Endothelial cell of umbilical vein (primary cell): ENCODE data around the gene WNT9A. TPM values are rescaled to one million over a fixed set of nuclear protein-coding genes. Genes with fewer than 3 reads are reported as not detected.

Source experiments
- BruUV-seq: library from RNA; stranded (reverse); fragments of 400-500 nt; replicated peaks from 2 replicates; lab custom pipeline; 2021; lab: Mats Ljungman, UMichigan
- CTCF ChIA-PET: fragments of 300-600, 350-600 bp; sonication (Branson Sonifier 250); formaldehyde crosslinking; loops from one replicate; lab custom pipeline; 2021; ENCODE audit warnings: antibody characterized with exemption, inconsistent platforms; lab: Charles Lee
- POLR2A ChIA-PET: fragments of 300-600, 350-600 bp; sonication (Branson Sonifier 250); formaldehyde crosslinking; loops from one replicate; lab custom pipeline; 2021; ENCODE audit warnings: antibody characterized with exemption, inconsistent platforms; lab: Charles Lee
- DNase-seq: peaks from one replicate; pipeline ENCODE4 v3.0.0-alpha.2; 2011; ENCODE audit warnings: low read depth, low spot score
- FAIRE-seq: peaks from 2 replicates; lab custom pipeline; 2011; peaks lifted over from hg19 to GRCh38; lab: Jason Lieb, UNC
- H2AFZ ChIP-seq: 2 replicates; pipeline ENCODE4 v1.6.0; 2012; ENCODE audit warnings: low read depth, low read length, control low read depth, inconsistent platforms
- H3K27ac ChIP-seq: 2 replicates; pipeline ENCODE4 v1.5.1; 2011; ENCODE audit warnings: low read depth, mild to moderate bottlenecking, control low read depth, low read length, moderate library complexity; ENCODE audit not compliant: insufficient read depth
- H3K27me3 ChIP-seq, 2 experiments: 2 replicates each; pipeline versions ENCODE4 v1.6.0 to v1.6.1; 2011; ENCODE audit warnings: low read length in 2 of 2, mixed read lengths in 1 of 2; ENCODE audit not compliant: control insufficient read depth in 2 of 2, insufficient read depth in 2 of 2
- H3K36me3 ChIP-seq, 2 experiments: 2 replicates in 1 of 2; 3 replicates in 1 of 2; pipeline ENCODE4 v1.5.1; 2011; ENCODE audit warnings: low read length in 2 of 2, mild to moderate bottlenecking in 1 of 2, moderate library complexity in 1 of 2; ENCODE audit not compliant: control insufficient read depth in 2 of 2, insufficient read depth in 2 of 2; ENCODE audit errors: extremely low read depth in 1 of 2
- H3K4me1 ChIP-seq: 3 replicates; pipeline ENCODE4 v1.5.1; 2011; ENCODE audit warnings: mild to moderate bottlenecking, low read length; ENCODE audit not compliant: control insufficient read depth, insufficient read depth; ENCODE audit errors: extremely low read depth
- H3K4me2 ChIP-seq: 2 replicates; pipeline ENCODE4 v1.6.1; 2011; ENCODE audit warnings: low read length, control low read depth, mixed read lengths; ENCODE audit not compliant: insufficient read depth
- H3K4me3 ChIP-seq, 3 experiments: fragments of 200-600 bp in 1 of 3; sonication (generic), shearing (Covaris generic) in 1 of 3; replicated peaks in 1 of 3; 2 replicates each; pipeline ENCODE4 v1.5.1; 2011 to 2016; ENCODE audit warnings: control low read depth in 3 of 3, low read length in 3 of 3, mild to moderate bottlenecking in 2 of 3, inconsistent platforms in 1 of 3, low read depth in 1 of 3, moderate library complexity in 1 of 3; ENCODE audit not compliant: insufficient read depth in 1 of 3
- H3K79me2 ChIP-seq: 2 replicates; pipeline ENCODE4 v1.6.0; 2012; ENCODE audit warnings: low read length, inconsistent platforms; ENCODE audit not compliant: control insufficient read depth, insufficient read depth
- H3K9ac ChIP-seq: replicated peaks from 2 replicates; pipeline ENCODE3; 2011; ENCODE audit warnings: low read length, control low read depth; ENCODE audit not compliant: insufficient read depth; ENCODE audit errors: extremely low read depth
- H3K9me1 ChIP-seq: replicated peaks from 3 replicates; pipeline ENCODE4 v1.6.0; 2011; ENCODE audit warnings: mild to moderate bottlenecking, low read length; ENCODE audit not compliant: control insufficient read depth, insufficient read depth; ENCODE audit errors: extremely low read depth
- H3K9me3 ChIP-seq: replicated peaks from 2 replicates; pipeline ENCODE4 v1.5.1; 2012; ENCODE audit warnings: low read length, inconsistent platforms; ENCODE audit not compliant: control insufficient read depth, insufficient read depth
- H4K20me1 ChIP-seq: replicated peaks from 2 replicates; pipeline ENCODE3; 2011; ENCODE audit warnings: mild to moderate bottlenecking, low read length; ENCODE audit not compliant: control insufficient read depth, insufficient read depth; ENCODE audit errors: extremely low read depth
- CTCF ChIP-seq, 2 donors: IDR thresholded peaks; 1 replicate in 1 of 2; 2 replicates in 1 of 2; pipeline ENCODE4 v1.5.1; 2011; ENCODE audit warnings: low read length in 2 of 2, mild to moderate bottlenecking in 2 of 2, moderate library complexity in 2 of 2, control low read depth in 1 of 2, inconsistent platforms in 1 of 2, low read depth in 1 of 2; ENCODE audit not compliant: insufficient read depth in 1 of 2; ENCODE audit errors: extremely low read depth in 1 of 2
- EZH2 ChIP-seq: IDR thresholded peaks from 2 replicates; pipeline ENCODE4 v1.6.1; 2012; ENCODE audit warnings: borderline replicate concordance, low read depth, mild to moderate bottlenecking, moderate library complexity, low read length, inconsistent platforms; ENCODE audit not compliant: severe bottlenecking
- FOS ChIP-seq: IDR thresholded peaks from 2 replicates; pipeline ENCODE4 v1.6.1; 2011; ENCODE audit warnings: mild to moderate bottlenecking, low read length, moderate library complexity, borderline replicate concordance; ENCODE audit not compliant: insufficient read depth
- GATA2 ChIP-seq: IDR thresholded peaks from 2 replicates; pipeline ENCODE4 v1.7.0; 2011; ENCODE audit warnings: low read depth, mild to moderate bottlenecking, moderate library complexity, mixed read lengths, low read length; ENCODE audit not compliant: insufficient read length, insufficient read depth
- JUN ChIP-seq: IDR thresholded peaks from 2 replicates; pipeline ENCODE4 v1.6.1; 2011; ENCODE audit warnings: borderline replicate concordance, low read depth; ENCODE audit not compliant: insufficient read length, insufficient read depth
- MAX ChIP-seq: IDR thresholded peaks from 2 replicates; pipeline ENCODE4 v1.6.1; 2011; ENCODE audit not compliant: insufficient read depth, insufficient read length
- MYC ChIP-seq: IDR thresholded peaks from one replicate; pipeline ENCODE4 v1.6.1; 2011; ENCODE audit warnings: mild to moderate bottlenecking, low read depth, low read length
- POLR2A ChIP-seq: IDR thresholded peaks from 2 replicates; pipeline ENCODE4 v1.6.1; 2012; ENCODE audit warnings: low read depth, mild to moderate bottlenecking, control low read depth, low read length
- POLR2AphosphoS5 ChIP-seq: IDR thresholded peaks from 2 replicates; pipeline ENCODE4 v1.6.1; 2012; ENCODE audit warnings: low read depth, mild to moderate bottlenecking, control low read depth, low read length, moderate library complexity; ENCODE audit not compliant: insufficient read depth
- dilution Hi-C: fragments of 300-500 bp; cut with MboI; formaldehyde crosslinking; loops from one replicate; pipeline ENCODE4 v1.15.0; 2019; ENCODE audit warnings: low sequenced_read_pairs; ENCODE audit not compliant: extremely low pct_ligation_motif_present
- intact Hi-C: fragments of 100-400 bp; cut with micrococcal nuclease; formaldehyde crosslinking; loops from one replicate; pipeline ENCODE4 v1.10.0; 2022
- polyA plus RNA-seq, 4 experiments: library from polyadenylated mRNA; depleted of rRNA in 3 of 4; stranded (reverse) in 3 of 4; unstranded in 1 of 4; fragments of >200 nt; gene quantifications; 2 replicates each; pipeline versions ENCODE4 v1.2.1 to v1.2.3, GENCODE V29; 2011 to 2012; ENCODE audit warnings: missing spikeins in 1 of 4
- total RNA-seq: library from RNA; stranded (reverse); gene quantifications from 2 replicates; pipeline ENCODE4 v1.2.3, GENCODE V29; 2021

WNT9A gene
- total and polyA plus RNA-seq, 2 donors (not counting 3 experiments of a cell fraction or from before 2014, with no cell fraction given), result 5.4 to 6.2 TPM

GRCh38 chr1:227947386-227947675 lies 401 bp downstream of the WNT9A start:
- no TSS peak for BruUV-seq
- Histone ChIP-seq H3K36me3 (no peaks in the 10 kb centered on the region), H3K4me3 (peak overlapping the region in 2 of 3 experiments; percentile 44 to 63), H3K4me1 (peaks cover 16% of the 10 kb centered on the region), H2AFZ (peak overlapping the region; percentile 59), H3K79me2 (no peaks in the 10 kb centered on the region), H3K9ac (peak overlapping the region; percentile 27), H4K20me1 (no peaks in the 10 kb centered on the region), H3K9me3 (no peaks in the 10 kb centered on the region), H3K27me3 (peaks cover 3 to 5% of the 10 kb centered on the region in 2 experiments), H3K4me2 (peak overlapping the region; percentile 59), H3K9me1 (no peaks in the 10 kb centered on the region), H3K27ac (no peak overlapping the region)
- POLR2A ChIA-PET, result no interaction called here
- FAIRE-seq (no peak), DNase-seq (peak; percentile 39)
- dilution Hi-C loops (no loop called here), intact Hi-C loops (loop anchor here (2.0 to 5.0 kb wide), 2 partner anchors 60 to 135 kb away; partner anchors contain the start of gene ARF1)
- CTCF ChIA-PET, result interaction anchor here (1.3 to 2.5 kb wide), 8 partner anchors 20 to 466 kb away, joined by 3 to 18 read pairs (median 6); no protein-coding TSS in a partner anchor
- TF ChIP-seq FOS (no peak), CTCF (IDR thresholded peaks at IDR 0.05; ENCODE audit: extremely low read depth in 1 of 2, insufficient read depth in 1 of 2, low read depth in 1 of 2, low read length in 2 of 2) (no peak), POLR2A (no peak), MYC (no peak), POLR2AphosphoS5 (no peak), MAX (no peak), GATA2 (no peak), JUN (no peak), EZH2 (no peak)
